ENCODE data around the gene FAM149A.

DNA sequence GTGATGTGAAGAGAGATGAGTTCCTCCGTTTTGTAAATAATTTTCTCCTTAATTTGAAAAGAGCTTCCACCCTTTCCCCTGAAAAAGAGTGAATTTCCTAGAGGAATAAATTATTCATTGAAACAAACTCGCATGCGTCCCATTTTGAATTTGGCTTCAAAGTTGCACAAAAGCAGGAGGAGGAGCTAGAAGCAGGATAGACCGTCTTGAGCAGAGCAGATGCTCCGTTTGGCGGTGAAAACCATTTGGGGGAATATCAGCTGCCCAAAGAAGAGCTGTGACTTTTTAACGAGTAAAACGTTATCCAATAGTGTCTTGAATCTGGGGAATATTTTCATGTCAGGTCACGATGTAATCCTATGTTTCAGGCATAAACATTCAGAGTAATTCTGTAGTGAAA is 42.0 kb downstream of the FAM149A start:
- TF ChIP-seq, protein P1, sequence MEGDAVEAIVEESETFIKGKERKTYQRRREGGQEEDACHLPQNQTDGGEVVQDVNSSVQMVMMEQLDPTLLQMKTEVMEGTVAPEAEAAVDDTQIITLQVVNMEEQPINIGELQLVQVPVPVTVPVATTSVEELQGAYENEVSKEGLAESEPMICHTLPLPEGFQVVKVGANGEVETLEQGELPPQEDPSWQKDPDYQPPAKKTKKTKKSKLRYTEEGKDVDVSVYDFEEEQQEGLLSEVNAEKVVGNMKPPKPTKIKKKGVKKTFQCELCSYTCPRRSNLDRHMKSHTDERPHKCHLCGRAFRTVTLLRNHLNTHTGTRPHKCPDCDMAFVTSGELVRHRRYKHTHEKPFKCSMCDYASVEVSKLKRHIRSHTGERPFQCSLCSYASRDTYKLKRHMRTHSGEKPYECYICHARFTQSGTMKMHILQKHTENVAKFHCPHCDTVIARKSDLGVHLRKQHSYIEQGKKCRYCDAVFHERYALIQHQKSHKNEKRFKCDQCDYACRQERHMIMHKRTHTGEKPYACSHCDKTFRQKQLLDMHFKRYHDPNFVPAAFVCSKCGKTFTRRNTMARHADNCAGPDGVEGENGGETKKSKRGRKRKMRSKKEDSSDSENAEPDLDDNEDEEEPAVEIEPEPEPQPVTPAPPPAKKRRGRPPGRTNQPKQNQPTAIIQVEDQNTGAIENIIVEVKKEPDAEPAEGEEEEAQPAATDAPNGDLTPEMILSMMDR (optimal IDR thresholded peaks at IDR 0.05 in 1 of 3, IDR thresholded peaks at IDR 0.05 in 1 of 3, conservative IDR thresholded peaks at IDR 0.05 in 1 of 3; ENCODE audit: extremely low read depth in 1 of 3, insufficient read depth in 2 of 3, low read length in 3 of 3), result no peak
- no peak for TF ChIP-seq EZH2 (IDR thresholded peaks at IDR 0.05; ENCODE audit: low read length)

Measured in keratinocyte (primary cell).